LNCaP clone FGC (cell line): ENCODE data around the gene ZNF841.
"Not testable (repeated sequence)": the region's sequence is repeated elsewhere in the genome, so short reads cannot be mapped to it uniquely, and the experiment has no call there.

Experiments used
- DNase-seq: peaks from one replicate; pipeline ENCODE4 v3.0.0-alpha.2; 2011; ENCODE audit warnings: low read depth
- H3K4me3 ChIP-seq: 2 replicates; pipeline ENCODE4 v1.5.1; 2011; ENCODE audit warnings: mild to moderate bottlenecking, low read depth, low read length, control low read depth
- CTCF ChIP-seq: IDR thresholded peaks from 2 replicates; pipeline ENCODE4 v1.5.1; 2012; ENCODE audit warnings: mild to moderate bottlenecking; ENCODE audit not compliant: control insufficient read depth, insufficient read depth; ENCODE audit errors: extremely low read depth

Gene ZNF841

GRCh38 chr19:52028780-52029123 lies 66.8 kb downstream of the ZNF841 start:
- no peak for TF ChIP-seq CTCF
- no peak for DNase-seq

DNA sequence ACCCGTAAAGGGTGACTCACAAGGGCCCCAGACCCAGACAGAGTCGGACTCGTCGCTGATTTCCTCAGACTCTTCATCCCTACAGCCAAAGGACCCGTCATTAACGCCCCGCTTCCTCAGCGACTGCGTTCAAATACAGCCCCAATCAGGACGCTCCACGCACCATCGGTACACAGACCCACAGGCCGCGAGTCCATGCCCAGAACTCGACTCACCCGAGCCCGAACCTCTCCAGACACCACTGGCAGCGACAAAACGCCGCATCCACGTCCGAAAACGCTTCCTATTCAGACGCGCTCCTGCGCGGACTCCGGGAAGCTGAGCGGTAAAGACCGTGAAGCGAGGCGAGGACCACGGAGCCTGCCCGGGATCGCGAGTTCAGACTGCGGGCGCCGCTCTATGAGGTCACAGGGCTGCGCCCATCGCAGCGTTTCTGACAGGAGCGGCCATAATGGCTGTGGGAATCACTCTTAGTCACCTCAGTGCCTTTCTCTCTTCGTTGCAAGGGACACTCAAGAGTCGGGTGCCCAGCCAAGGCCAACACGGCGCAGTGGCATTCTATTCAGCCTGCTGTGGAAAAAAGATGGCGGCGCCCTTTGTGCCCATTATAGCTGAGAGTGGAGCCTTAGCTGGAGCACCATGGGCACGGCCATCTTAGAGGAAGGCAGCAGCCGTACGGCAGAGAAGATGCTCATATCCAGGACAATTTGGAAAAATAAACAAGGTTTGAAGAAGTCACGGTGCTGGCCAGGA lies 67.4 kb downstream of the ZNF841 start, which contains the start of gene ZNF614:
ZNF614 (minus strand) TSS at position 353 of the 753 bp plus-strand sequence. CDS start 2,634 bp downstream, outside the sequence.
- no peak for TF ChIP-seq CTCF
- DNase-seq: peak; percentile 63
- peak within 1 kb of the TSS; percentile 73 for H3K4me3 ChIP-seq

More at GRCh38 chr19:52028780-52029123, 66.8 kb downstream of the ZNF841 start:
- H3K4me3 ChIP-seq: peak overlapping the region; percentile 73

- peak overlapping the region; percentile 73; the same call in 1 of the 2 replicates for H3K4me3 ChIP-seq
- not testable (repeated sequence) for DNase-seq
These were observed 69.1 kb downstream of the ZNF841 start for GRCh38 chr19:52026255-52026990.

DNA sequence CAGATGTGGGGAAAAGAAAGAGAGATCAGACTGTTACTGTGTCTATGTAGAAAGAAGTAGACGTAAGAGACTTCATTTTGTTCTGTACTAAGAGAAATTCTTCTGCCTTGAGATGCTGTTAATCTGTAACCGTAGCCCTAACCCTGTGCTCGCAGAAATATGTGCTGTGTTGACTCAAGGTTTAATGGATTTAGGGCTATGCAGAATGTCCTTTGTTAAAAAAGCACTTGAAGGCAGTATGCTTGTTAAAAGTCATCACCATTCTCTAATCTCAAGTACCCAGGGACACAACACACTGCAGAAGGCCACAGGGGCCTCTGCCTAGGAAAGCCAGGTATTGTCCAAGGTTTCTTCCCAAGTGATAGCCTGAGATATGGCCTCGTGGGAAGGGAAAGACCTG lies 71.1 kb downstream of the ZNF841 start:
- not testable (repeated sequence) for DNase-seq

GRCh38 chr19:52022193-52022592 lies 73.4 kb downstream of the ZNF841 start:
- H3K4me3 ChIP-seq: no peak overlapping the region
- TF ChIP-seq CTCF: no peak
- DNase-seq: no peak

More for the DNA sequence above, 71.1 kb downstream of the ZNF841 start:
- not testable (repeated sequence) for H3K4me3 ChIP-seq

DNA sequence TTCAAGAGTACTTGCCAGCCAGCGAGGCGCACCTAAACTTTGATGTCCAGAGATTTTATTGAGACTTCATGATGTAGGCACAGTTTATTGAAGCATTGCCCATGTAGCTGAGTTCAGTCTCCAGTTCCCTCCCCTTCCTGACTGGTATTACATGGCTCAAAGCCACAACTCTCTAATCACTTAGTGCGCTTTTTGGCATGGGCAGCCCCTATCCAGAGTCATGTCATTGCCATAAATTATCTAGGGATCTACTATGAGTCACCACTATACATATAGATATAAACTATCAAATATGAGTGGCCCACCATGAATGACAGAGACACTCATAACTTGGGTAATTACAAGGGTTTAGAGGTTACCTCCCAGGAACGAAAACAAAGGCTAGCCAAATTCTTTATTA lies 75.1 kb downstream of the ZNF841 start:
- no peak for DNase-seq
- no peak overlapping the region for H3K4me3 ChIP-seq
- no peak for TF ChIP-seq CTCF
